HepG2 (cell line): ENCODE measurements around the gene NEK5. TPM values are rescaled to one million over a fixed set of nuclear protein-coding genes. Genes with fewer than 3 reads are reported as not detected.

ENCODE experiments used
- CBX2 ChIP-seq, 2 experiments: fragments of 200-600 bp in 1 of 2; sonication (generic); formaldehyde crosslinking in 1 of 2; IDR thresholded peaks; 2 replicates each; pipeline versions ENCODE4 v1.7.0 to v1.8.1; 2018 to 2022; ENCODE audit warnings: low read depth in 2 of 2, low read length in 1 of 2, mild to moderate bottlenecking in 1 of 2, missing genetic modification reagents in 1 of 2
- CHD4 ChIP-seq: fragments of 200-600 bp; sonication (generic); IDR thresholded peaks from 2 replicates; pipeline ENCODE4 v1.7.0; 2017; ENCODE audit warnings: mild to moderate bottlenecking, low read length, borderline replicate concordance
- ISX ChIP-seq: sonication (generic); formaldehyde crosslinking; conservative IDR thresholded peaks from 2 replicates; pipeline ENCODE4 v1.5.0; 2020; ENCODE audit warnings: missing genetic modification reagents
- KLF9 ChIP-seq: IDR thresholded peaks from 2 replicates; pipeline ENCODE4 v1.6.1; 2016; ENCODE audit warnings: low read depth
- MAFF ChIP-seq: IDR thresholded peaks from 2 replicates; pipeline ENCODE4 v1.6.1; 2011; ENCODE audit warnings: low read depth, low read length, improper control_type of control experiment
- NFAT5 ChIP-seq: sonication (generic); formaldehyde crosslinking; IDR thresholded peaks from 2 replicates; pipeline ENCODE4 v1.4.0; 2020; ENCODE audit warnings: missing genetic modification reagents
- NFRKB ChIP-seq: fragments of 450-650 bp; IDR thresholded peaks from 2 replicates; pipeline ENCODE4 v1.6.1; 2017
- PRDM10 ChIP-seq: sonication (generic); formaldehyde crosslinking; IDR thresholded peaks from 2 replicates; pipeline ENCODE4 v1.4.0; 2020; ENCODE audit warnings: low read depth, missing genetic modification reagents
- RAD51 ChIP-seq: fragments of 450-650 bp; IDR thresholded peaks from 2 replicates; pipeline ENCODE4 v1.6.1; 2016; ENCODE audit warnings: borderline replicate concordance
- SALL2 ChIP-seq: sonication (generic); formaldehyde crosslinking; IDR thresholded peaks from 2 replicates; pipeline ENCODE4 v1.8.1; 2023; ENCODE audit warnings: mild to moderate bottlenecking, missing genetic modification reagents, inconsistent platforms
- SOX5 ChIP-seq: IDR thresholded peaks from 2 replicates; pipeline ENCODE4 v1.6.1; 2016; ENCODE audit warnings: borderline replicate concordance
- ZNF143 ChIP-seq: sonication (generic); formaldehyde crosslinking; IDR thresholded peaks from 2 replicates; pipeline ENCODE4 v1.4.0; 2020; ENCODE audit warnings: missing genetic modification reagents
- ZNF564 ChIP-seq: sonication (generic); formaldehyde crosslinking; IDR thresholded peaks from 2 replicates; pipeline ENCODE4 v1.8.1; 2023; ENCODE audit warnings: mild to moderate bottlenecking, missing genetic modification reagents
- ZNF629 ChIP-seq: sonication (generic); formaldehyde crosslinking; conservative IDR thresholded peaks from 2 replicates; pipeline ENCODE4 v1.5.0; 2020; ENCODE audit warnings: missing genetic modification reagents
- polyA plus RNA-seq, 8 experiments: library from polyadenylated mRNA; depleted of rRNA in 3 of 8; stranded (reverse) in 7 of 8; unstranded in 1 of 8; fragments of >200 nt; fragmentation: Illumina TruSeq in 4 of 8; extraction: Trizol in 4 of 8; gene quantifications; 2 replicates each; pipeline versions ENCODE4 v1.2.1 to v1.2.3, GENCODE V29; 2011 to 2016; ENCODE audit warnings: low read depth in 4 of 8, missing spikeins in 1 of 8, mixed read lengths in 1 of 8; ENCODE audit not compliant: insufficient read depth in 1 of 8
- total RNA-seq, 5 experiments: library from RNA; depleted of rRNA; stranded (reverse); fragments of >200 nt; fragmentation: Illumina TruSeq; extraction: Trizol; gene quantifications; 2 replicates each; pipeline ENCODE4 v1.2.3, GENCODE V29; 2016; ENCODE audit warnings: low read depth in 1 of 5

NEK5 gene
- total and polyA plus RNA-seq, 2 of the 13 experiments (the other 11 are each of a cell fraction or from before 2014, with no cell fraction given) = 0.12 to 0.22 TPM

- TF ChIP-seq NFAT5 (CRISPR knock-in tag) (no peak), SOX5 (CRISPR knock-in tag) (no peak), PRDM10 (CRISPR knock-in tag) (0 out of 2 replicates have a peak, but pooled peaks have one; percentile 12), SALL2 (CRISPR knock-in tag) (peak; percentile 22; the same call in 1 of the 2 replicates), NFRKB (no peak), MAFF (no peak), ISX (CRISPR knock-in tag) (0 out of 2 replicates have a peak, but pooled peaks have one; percentile 38), CBX2 (IDR thresholded peaks at IDR 0.05; ENCODE audit: low read depth, low read length) (no peak), CBX2 (CRISPR knock-in tag; IDR thresholded peaks at IDR 0.05; ENCODE audit: low read depth) (no peak), ZNF564 (CRISPR knock-in tag) (peak; percentile 71; the same call in 1 of the 2 replicates), CHD4 (no peak), ZNF629 (CRISPR knock-in tag) (no peak), ZNF143 (CRISPR knock-in tag) (no peak), RAD51 (no peak), KLF9 (CRISPR knock-in tag) (no peak)
- TF ChIP-seq, all 625 proteins: peak for 42
Observed at GRCh38 chr13:52010890-52011631, 117.8 kb downstream of the NEK5 start, which contains the start of gene ATP7B (continued).
